DOHH2 (cell line): ENCODE measurements around the gene ATP10B.

Experiments used
- EZH2phosphoT487 ChIP-seq: fragments of 200-600 bp; sonication (generic); IDR thresholded peaks from 2 replicates; pipeline ENCODE4 v1.6.1; 2017; ENCODE audit warnings: borderline replicate concordance, mild to moderate bottlenecking, antibody characterized with exemption, low read length, moderate library complexity, mixed read lengths
- TF ChIP-seq, protein P1 (sequence below): fragments of 200-600 bp; sonication (generic); IDR thresholded peaks from one replicate; pipeline ENCODE4 v1.5.1; 2014; ENCODE audit warnings: antibody characterized with exemption, mild to moderate bottlenecking, low read depth, low read length; ENCODE audit not compliant: poor library complexity, severe bottlenecking

- TF ChIP-seq, protein P1, sequence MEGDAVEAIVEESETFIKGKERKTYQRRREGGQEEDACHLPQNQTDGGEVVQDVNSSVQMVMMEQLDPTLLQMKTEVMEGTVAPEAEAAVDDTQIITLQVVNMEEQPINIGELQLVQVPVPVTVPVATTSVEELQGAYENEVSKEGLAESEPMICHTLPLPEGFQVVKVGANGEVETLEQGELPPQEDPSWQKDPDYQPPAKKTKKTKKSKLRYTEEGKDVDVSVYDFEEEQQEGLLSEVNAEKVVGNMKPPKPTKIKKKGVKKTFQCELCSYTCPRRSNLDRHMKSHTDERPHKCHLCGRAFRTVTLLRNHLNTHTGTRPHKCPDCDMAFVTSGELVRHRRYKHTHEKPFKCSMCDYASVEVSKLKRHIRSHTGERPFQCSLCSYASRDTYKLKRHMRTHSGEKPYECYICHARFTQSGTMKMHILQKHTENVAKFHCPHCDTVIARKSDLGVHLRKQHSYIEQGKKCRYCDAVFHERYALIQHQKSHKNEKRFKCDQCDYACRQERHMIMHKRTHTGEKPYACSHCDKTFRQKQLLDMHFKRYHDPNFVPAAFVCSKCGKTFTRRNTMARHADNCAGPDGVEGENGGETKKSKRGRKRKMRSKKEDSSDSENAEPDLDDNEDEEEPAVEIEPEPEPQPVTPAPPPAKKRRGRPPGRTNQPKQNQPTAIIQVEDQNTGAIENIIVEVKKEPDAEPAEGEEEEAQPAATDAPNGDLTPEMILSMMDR = no peak
- no peak for TF ChIP-seq EZH2phosphoT487
Measured at GRCh38 chr5:160651692-160652645, 200.0 kb downstream of the ATP10B start.
